Erythroblast (primary cell): Measurements from ENCODE around the gene ZNF24.

ENCODE experiments used
- DNase-seq, 2 experiments: peaks; one replicate each; lab custom pipeline; 2025; lab: John Stamatoyannopoulos, UW
- GATA1 ChIP-seq: IDR thresholded peaks from 2 replicates; pipeline ENCODE4 v1.6.1; 2011; ENCODE audit warnings: low read depth, mild to moderate bottlenecking, control low read depth, low read length, moderate library complexity
- POLR2A ChIP-seq: IDR thresholded peaks from 2 replicates; pipeline ENCODE4 v1.6.1; 2011; ENCODE audit warnings: mild to moderate bottlenecking, low read length

The ZNF24 gene

DNA sequence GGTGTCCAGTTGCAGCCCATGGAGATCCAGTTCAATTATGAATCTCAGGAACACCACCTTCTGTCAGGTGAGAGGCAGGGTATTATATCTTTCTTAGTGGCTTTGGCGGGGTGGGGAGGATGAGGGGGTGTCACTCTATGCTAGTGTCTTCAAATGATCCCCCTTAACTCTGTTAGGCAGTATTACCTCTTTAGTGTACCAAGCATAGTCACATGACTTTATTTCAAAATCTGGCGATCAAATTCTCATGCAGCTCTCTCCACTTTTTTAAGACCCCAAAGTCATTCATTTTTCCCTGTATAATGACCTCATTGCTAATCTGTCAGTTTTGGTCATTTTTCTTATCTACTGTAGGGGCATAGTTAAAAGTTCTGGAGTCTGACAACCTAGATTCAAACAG, 53.1 kb downstream of the ZNF24 start:
- peak; percentile 39 to 50 for DNase-seq
- no peak for TF ChIP-seq GATA1
- no peak for TF ChIP-seq POLR2A

- TF ChIP-seq GATA1: no peak
- peak; percentile 95 for TF ChIP-seq POLR2A
- DNase-seq: peak; percentile 100
These were observed 54.0 kb downstream of the ZNF24 start, which contains the start of gene ZSCAN30 for GRCh38 chr18:35290094-35290735. TSS of gene ZSCAN30 (minus strand) at chr18:35290229. CDS start at chr18:35264352, 25,877 bp downstream.

GRCh38 chr18:35289727-35290093, 54.5 kb downstream of the ZNF24 start:
- DNase-seq: no peak
- TF ChIP-seq GATA1 (no peak), POLR2A (no peak)

GRCh38 chr18:35289293-35289692, 54.9 kb downstream of the ZNF24 start:
- peak; percentile 37 to 57 for DNase-seq
- TF ChIP-seq POLR2A (no peak), GATA1 (no peak)

- DNase-seq: no peak
- no peak for TF ChIP-seq GATA1
- no peak for TF ChIP-seq POLR2A
These were observed 59.4 kb downstream of the ZNF24 start for GRCh38 chr18:35284841-35285240.

DNA sequence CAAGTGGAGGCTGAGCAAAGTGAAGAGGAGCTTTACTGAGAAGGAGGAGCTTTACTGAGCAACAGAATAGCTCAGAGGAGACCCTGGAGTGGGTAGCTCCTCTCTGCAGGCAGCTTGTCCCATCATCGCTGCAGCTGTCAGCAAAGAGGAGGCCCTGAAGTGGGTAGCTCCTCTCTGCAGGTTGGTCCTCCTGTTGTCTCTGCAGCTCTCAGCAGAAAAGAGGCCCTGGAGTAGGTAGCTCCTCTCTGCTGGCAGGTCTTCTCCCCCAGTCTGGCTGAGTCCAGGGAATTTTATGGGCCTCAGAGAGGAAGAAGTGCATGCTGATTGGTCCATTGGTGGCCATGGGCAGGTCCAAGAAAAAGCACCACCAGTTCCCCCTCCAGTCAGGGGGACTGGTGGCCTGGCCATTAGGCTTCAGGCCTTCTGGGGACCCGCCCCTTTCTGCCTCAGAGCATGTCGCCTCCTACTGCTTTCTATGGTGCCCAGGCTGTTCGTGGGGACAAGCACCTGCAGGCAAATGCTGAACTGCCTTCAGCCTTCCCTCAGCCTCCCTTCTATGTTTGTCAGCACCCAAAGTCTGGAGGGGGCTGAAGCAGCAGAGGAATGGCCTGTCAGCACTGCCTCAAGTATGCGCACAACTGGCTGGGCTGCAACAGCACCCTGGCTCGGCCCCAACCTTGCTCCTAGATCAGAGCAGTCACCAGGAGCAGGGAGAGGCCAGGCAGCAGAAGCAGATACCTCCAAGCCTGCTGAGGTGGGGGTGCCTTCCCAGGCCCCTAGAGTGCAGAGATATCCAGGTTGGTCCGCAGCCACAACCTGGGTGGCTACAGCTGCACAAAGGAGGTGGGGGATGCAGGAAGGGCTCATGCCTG, 60.1 kb downstream of the ZNF24 start:
- no peak for TF ChIP-seq POLR2A
- DNase-seq: peak; percentile 23 to 72

- TF ChIP-seq POLR2A: no peak
- TF ChIP-seq GATA1: no peak
- DNase-seq: peak in 1 of 2 experiments; percentile 12
These were observed 61.9 kb downstream of the ZNF24 start for GRCh38 chr18:35282353-35282752.
